Natural killer cell (primary cell): Measurements from ENCODE around the gene CLCN5. TPM values are rescaled to one million over a fixed set of nuclear protein-coding genes. Genes with fewer than 3 reads are reported as not detected.

Source experiments
- ATAC-seq, 3 donors: fragments of 150-1000 bp in 2 of 3; fragments of 200-7000 bp in 1 of 3; cut with Tn5 transposase; 1 replicate in 1 of 3; 2 replicates in 2 of 3; pipeline ENCODE4 v1.10.0; 2021; ENCODE audit warnings: mild to moderate bottlenecking in 2 of 3, moderate library complexity in 2 of 3
- DNase-seq, 2 donors: peaks; one replicate each; pipeline versions ENCODE4 v3.0.0 to v3.0.0-alpha.2; 2013 to 2021; ENCODE audit warnings: mixed read lengths in 1 of 2
- H3K27ac ChIP-seq: one replicate; pipeline ENCODE4 v1.5.1; 2013; ENCODE audit warnings: mild to moderate bottlenecking, low read length
- H3K27me3 ChIP-seq: one replicate; pipeline ENCODE4 v1.6.1; 2013; ENCODE audit warnings: low read length; ENCODE audit not compliant: control insufficient read depth, insufficient read depth
- H3K36me3 ChIP-seq: one replicate; pipeline ENCODE4 v1.6.1; 2013; ENCODE audit warnings: low read length; ENCODE audit not compliant: control insufficient read depth, insufficient read depth
- H3K4me1 ChIP-seq: one replicate; pipeline ENCODE4 v1.6.1; 2013; ENCODE audit warnings: low read length; ENCODE audit not compliant: control insufficient read depth, insufficient read depth
- H3K4me3 ChIP-seq: one replicate; pipeline ENCODE4 v1.5.1; 2013; ENCODE audit warnings: low read length
- H3K9me3 ChIP-seq: one replicate; pipeline ENCODE4 v1.6.1; 2013; ENCODE audit warnings: low read length; ENCODE audit not compliant: control insufficient read depth, insufficient read depth
- H3K27ac Mint-ChIP-seq, 2 donors: one replicate each; pipeline ENCODE4 v1.8.0; 2022; ENCODE audit warnings: mild to moderate bottlenecking in 2 of 2, mixed read lengths in 2 of 2, moderate library complexity in 1 of 2
- H3K27me3 Mint-ChIP-seq, 2 donors: one replicate each; pipeline ENCODE4 v1.8.0; 2022; ENCODE audit warnings: low read depth in 2 of 2, mixed read lengths in 2 of 2
- H3K36me3 Mint-ChIP-seq: one replicate; pipeline ENCODE4 v1.8.0; 2022; ENCODE audit warnings: mixed read lengths
- H3K4me1 Mint-ChIP-seq, 2 donors: one replicate each; pipeline ENCODE4 v1.8.0; 2022; ENCODE audit warnings: mixed read lengths in 2 of 2
- H3K4me3 Mint-ChIP-seq: one replicate; pipeline ENCODE4 v1.8.0; 2022; ENCODE audit warnings: mild to moderate bottlenecking, moderate library complexity, mixed read lengths
- H3K9me3 Mint-ChIP-seq, 2 donors: one replicate each; pipeline ENCODE4 v1.8.0; 2022; ENCODE audit warnings: mixed read lengths in 2 of 2
- WGBS: methylation state at CpG from one replicate; pipeline ENCODE4 v1.1.7; 2013; ENCODE audit warnings: missing lambda C conversion rate; ENCODE audit not compliant: insufficient coverage; 5-methylcytosine and 5-hydroxymethylcytosine counted together
- intact Hi-C: fragments of 100-400 bp; cut with micrococcal nuclease; formaldehyde crosslinking; loops from one replicate; pipeline ENCODE4 v1.14.2; 2022
- total RNA-seq, 4 donors: library from RNA; stranded (reverse); fragments of 120-200 nt in 1 of 4; gene quantifications; one replicate each; pipeline versions ENCODE4 v1.2.3 to v1.2.4, GENCODE V29; 2013 to 2022
- TF ChIP-seq, protein P1 (sequence below): fragments of 200-600 bp; IDR thresholded peaks from one replicate; pipeline ENCODE4 v1.8.0; 2022; ENCODE audit warnings: antibody characterized with exemption

Gene CLCN5
- total RNA-seq: 1 to 10 TPM; 2.5 to 4.5 (median 4.0) TPM
- 3.1 TPM for total RNA-seq (2013)

DNA sequence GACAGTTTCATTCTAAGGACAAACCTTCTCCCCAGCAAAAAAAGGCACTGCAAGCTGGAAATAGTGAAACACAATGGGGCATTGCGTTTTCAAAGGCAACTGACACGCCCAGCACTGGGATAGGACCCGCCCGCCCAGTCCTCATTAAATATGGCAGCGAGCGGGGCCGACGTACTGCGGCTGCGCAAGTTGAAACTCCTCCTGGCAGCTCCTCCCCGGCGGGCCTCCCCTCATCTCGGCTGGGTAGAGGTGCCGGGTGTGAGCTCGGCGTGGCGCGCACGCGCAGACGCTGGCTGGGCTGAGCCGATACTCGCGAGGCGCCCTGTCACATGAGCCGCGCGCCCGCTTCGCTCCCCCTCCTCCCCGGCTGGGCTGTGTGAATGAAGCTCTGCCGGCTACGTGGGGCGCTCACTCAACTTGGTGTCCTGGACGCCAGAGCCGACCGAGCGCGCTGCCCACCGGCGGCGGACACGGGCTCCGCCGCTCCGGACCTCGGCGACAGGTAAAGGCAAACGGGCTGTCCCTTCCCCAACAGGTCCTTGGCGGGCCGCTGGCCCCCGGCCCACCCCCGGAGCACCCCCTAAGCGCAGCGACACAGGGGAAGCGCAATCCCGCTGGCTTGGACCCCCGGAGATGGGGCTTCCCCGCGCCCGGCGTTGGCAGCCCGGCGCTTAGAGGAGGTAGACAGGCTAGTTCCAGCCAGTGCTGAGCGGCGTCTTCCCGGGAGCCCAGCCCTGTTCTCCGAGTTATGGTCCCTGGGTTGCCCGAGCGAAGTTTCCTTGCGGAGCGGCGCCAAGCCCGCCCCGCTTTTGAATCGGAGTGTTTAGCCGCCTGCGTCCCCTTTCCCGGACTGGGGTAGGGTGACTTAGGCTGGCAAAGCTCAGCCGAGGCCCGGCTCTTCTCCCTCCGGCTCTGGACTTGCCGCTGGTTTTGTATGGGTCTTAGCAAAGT is at the start of gene CLCN5:
CLCN5 (plus strand) TSS at position 306 of the 951 bp plus-strand sequence. CDS start 2,703 bp downstream, outside the sequence.
- WGBS: under 1% methylated on average over 80 of the region's 83 CpGs
- Histone ChIP-seq H3K4me3 (peak within 1 kb of the TSS; percentile 64), H3K27ac (peak within 1 kb of the TSS; percentile 54), H3K9me3 (no peaks in the 10 kb centered on the region), H3K4me1 (peaks cover 8% of the 10 kb centered on the region), H3K27me3 (no peaks in the 10 kb centered on the region), H3K36me3 (no peaks in the 10 kb centered on the region)
- intact Hi-C loops: loop anchor here (1.0 kb wide), 1 partner anchor 43 kb away; the partner anchor contains the start of gene USP27X
- ATAC-seq (peak; percentile 92 to 98 (median 96)), DNase-seq (peak; percentile 87 to 97)
- TF ChIP-seq, protein P1, sequence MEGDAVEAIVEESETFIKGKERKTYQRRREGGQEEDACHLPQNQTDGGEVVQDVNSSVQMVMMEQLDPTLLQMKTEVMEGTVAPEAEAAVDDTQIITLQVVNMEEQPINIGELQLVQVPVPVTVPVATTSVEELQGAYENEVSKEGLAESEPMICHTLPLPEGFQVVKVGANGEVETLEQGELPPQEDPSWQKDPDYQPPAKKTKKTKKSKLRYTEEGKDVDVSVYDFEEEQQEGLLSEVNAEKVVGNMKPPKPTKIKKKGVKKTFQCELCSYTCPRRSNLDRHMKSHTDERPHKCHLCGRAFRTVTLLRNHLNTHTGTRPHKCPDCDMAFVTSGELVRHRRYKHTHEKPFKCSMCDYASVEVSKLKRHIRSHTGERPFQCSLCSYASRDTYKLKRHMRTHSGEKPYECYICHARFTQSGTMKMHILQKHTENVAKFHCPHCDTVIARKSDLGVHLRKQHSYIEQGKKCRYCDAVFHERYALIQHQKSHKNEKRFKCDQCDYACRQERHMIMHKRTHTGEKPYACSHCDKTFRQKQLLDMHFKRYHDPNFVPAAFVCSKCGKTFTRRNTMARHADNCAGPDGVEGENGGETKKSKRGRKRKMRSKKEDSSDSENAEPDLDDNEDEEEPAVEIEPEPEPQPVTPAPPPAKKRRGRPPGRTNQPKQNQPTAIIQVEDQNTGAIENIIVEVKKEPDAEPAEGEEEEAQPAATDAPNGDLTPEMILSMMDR: no peak
- no peaks in the 10 kb centered on the region for H3K9me3 Mint-ChIP-seq
- H3K36me3 Mint-ChIP-seq: no peaks in the 10 kb centered on the region
- H3K27ac Mint-ChIP-seq: peak within 1 kb of the TSS in 1 of 2 donors; percentile 72
- H3K27me3 Mint-ChIP-seq: peaks cover 0 to 15% of the 10 kb centered on the region in 2 donors
- no peaks in the 10 kb centered on the region for H3K4me1 Mint-ChIP-seq
- H3K4me3 Mint-ChIP-seq: peak within 1 kb of the TSS; percentile 82

DNA sequence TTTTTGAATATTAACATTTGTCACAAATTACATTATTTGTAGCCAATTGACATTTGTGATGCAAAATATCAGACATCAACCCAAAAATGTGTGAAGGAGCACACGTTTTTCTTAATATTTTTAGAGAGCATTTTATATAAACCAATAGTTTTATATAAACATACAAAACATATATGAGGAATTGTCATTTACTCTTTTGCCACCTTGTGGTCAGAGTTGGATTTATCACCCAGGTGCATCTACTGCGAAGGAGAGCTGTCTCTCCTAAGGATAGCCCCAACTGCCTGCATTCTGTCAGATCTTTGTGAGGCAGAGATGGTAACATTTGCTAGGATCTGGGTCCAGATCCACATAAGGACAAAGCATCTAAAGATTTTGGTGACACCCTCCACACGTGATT is 45.6 kb upstream of the CLCN5 start:
- no peaks in the 10 kb centered on the region for H3K36me3 ChIP-seq
- intact Hi-C loops: no loop called here
- Mint-ChIP-seq H3K4me3 (peak overlapping the region; percentile 13), H3K27me3 (peaks cover 0 to 11% of the 10 kb centered on the region in 2 donors), H3K27ac (peak overlapping the region in 1 of 2 donors; percentile 36), H3K9me3 (no peaks in the 10 kb centered on the region), H3K4me1 (peaks cover 0 to 16% of the 10 kb centered on the region in 2 donors), H3K36me3 (no peaks in the 10 kb centered on the region)
- TF ChIP-seq, protein P1: peak; percentile 30
- H3K27me3 ChIP-seq: no peaks in the 10 kb centered on the region
- H3K4me1 ChIP-seq: peaks cover 26% of the 10 kb centered on the region
- no peak overlapping the region for H3K4me3 ChIP-seq
- no peak overlapping the region for H3K27ac ChIP-seq
- ATAC-seq: no peak
- peak in 1 of 2 donors; percentile 66 for DNase-seq
- H3K9me3 ChIP-seq: no peaks in the 10 kb centered on the region
- WGBS: 0% methylated on average over 1 of the region's 3 CpGs

DNA sequence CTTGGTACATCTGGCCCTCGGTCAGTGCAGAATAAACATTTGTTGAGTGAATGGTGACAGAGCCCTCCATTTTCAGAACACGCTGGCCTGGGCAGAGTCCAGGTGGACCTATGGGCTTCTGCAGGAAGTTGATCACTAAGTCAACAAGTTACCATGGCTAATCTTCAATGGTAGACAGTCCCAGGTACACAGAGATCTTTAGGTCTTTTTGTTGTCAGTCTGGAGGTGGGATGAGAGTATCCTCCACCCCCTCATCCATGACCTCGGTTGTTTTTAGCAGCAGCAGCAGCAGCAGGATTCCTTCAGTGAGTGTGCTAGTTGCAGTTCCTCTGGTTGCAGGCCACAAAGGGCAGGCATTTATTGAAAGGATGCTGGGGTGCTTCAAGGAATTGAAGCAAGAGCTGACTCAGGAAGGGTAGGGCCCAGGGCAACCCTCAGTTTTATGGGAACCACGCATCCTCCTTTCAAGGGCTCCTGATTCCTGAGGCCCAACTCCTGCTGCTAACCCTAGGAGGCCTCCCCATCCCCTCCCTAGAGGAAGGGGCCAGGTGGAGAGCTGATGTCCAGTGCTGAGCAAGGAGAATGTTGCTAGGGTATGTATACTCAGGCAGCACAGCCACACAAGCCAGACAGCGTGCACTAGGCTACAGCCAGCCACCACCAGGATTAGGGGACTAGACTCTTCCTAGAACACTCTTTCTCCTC is 44.8 kb upstream of the CLCN5 start:
- no peak for ATAC-seq
- no peaks in the 10 kb centered on the region for H3K27me3 ChIP-seq
- H3K4me3 ChIP-seq: no peak overlapping the region
- H3K9me3 Mint-ChIP-seq: no peaks in the 10 kb centered on the region
- peaks cover 26% of the 10 kb centered on the region for H3K4me1 ChIP-seq
- peaks cover 0 to 17% of the 10 kb centered on the region in 2 donors for H3K4me1 Mint-ChIP-seq
- peak in 1 of 2 donors; percentile 5 for DNase-seq
- intact Hi-C loops: no loop called here
- peak overlapping the region in 1 of 2 donors; percentile 36 for H3K27ac Mint-ChIP-seq
- H3K27me3 Mint-ChIP-seq: peaks cover 0 to 10% of the 10 kb centered on the region in 2 donors
- no peaks in the 10 kb centered on the region for H3K36me3 Mint-ChIP-seq
- no peak overlapping the region for H3K4me3 Mint-ChIP-seq
- no peak overlapping the region for H3K27ac ChIP-seq
- H3K9me3 ChIP-seq: no peaks in the 10 kb centered on the region
- H3K36me3 ChIP-seq: no peaks in the 10 kb centered on the region
- TF ChIP-seq, protein P1: no peak
- 91% methylated on average over 4 of the region's 5 CpGs for WGBS
